Mucosa of stomach (tissue), 1 donor: Measurements from ENCODE around the gene FHIT.
"Not testable (repeated sequence)": the region's sequence is repeated elsewhere in the genome, so short reads cannot be mapped to it uniquely, and the experiment has no call there.

ENCODE experiments used
- H3K27me3 ChIP-seq: one replicate; pipeline ENCODE4 v1.7.0; 2013; ENCODE audit warnings: mild to moderate bottlenecking, low read length; ENCODE audit not compliant: control insufficient read depth, insufficient read depth
- H3K36me3 ChIP-seq: one replicate; pipeline ENCODE4 v1.7.0; 2013; ENCODE audit warnings: low read length; ENCODE audit not compliant: control insufficient read depth, insufficient read depth
- H3K4me1 ChIP-seq: one replicate; pipeline ENCODE4 v1.7.0; 2013; ENCODE audit warnings: mild to moderate bottlenecking, low read length; ENCODE audit not compliant: control insufficient read depth, insufficient read depth
- H3K4me3 ChIP-seq: one replicate; pipeline ENCODE4 v1.7.0; 2013; ENCODE audit warnings: low read length
- H3K9ac ChIP-seq: one replicate; pipeline ENCODE4 v1.7.0; 2013; ENCODE audit warnings: mild to moderate bottlenecking, low read length, moderate library complexity
- H3K9me3 ChIP-seq: one replicate; pipeline ENCODE4 v1.7.0; 2013; ENCODE audit warnings: mild to moderate bottlenecking, low read length, moderate library complexity; ENCODE audit not compliant: control insufficient read depth
- donor health status: Pancreatic carcinoma.

The FHIT gene

DNA sequence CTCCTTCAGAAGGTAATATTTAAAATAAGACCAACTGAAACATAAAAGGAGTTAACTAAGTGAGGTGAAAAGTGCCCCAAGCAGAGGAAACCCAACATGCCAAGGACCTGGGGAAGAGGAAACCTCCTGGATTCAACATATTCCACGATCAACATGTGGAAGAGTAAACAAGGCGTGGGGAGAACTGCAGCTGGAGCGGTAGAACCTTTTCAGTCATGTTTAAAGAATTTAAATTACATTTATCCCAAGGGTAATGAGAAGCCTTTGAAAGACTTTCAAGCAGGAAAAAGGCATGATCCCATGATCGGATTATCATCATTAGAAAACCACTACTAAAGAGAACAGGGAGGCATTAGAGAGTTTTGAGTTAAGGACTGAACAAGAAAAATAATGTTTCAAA is 330.7 kb downstream of the FHIT start:
- H3K27me3 ChIP-seq = no peaks in the 10 kb centered on the region
- no peak overlapping the region for H3K4me3 ChIP-seq
- no peaks in the 10 kb centered on the region for H3K36me3 ChIP-seq
- H3K9me3 ChIP-seq = no peaks in the 10 kb centered on the region
- no peaks in the 10 kb centered on the region for H3K4me1 ChIP-seq
- no peak overlapping the region for H3K9ac ChIP-seq

DNA sequence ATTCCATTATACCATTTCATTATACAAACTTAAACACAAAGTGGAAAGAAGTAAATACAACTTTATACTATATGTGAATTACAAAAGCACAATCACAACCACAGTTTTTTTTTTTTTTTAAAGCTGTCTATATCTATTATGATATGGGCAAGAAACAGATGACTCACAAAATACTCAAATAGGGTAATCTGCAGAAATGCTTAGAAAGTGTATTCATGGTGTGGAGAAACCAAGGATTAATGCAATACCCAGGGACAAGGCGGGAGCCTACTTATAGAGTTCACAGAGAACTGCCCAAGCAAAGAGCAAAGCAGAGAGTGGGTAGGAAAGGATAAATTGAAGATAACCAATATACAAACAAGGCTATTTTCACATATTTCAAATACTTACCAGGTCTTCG is 332.0 kb downstream of the FHIT start:
- Histone ChIP-seq H3K9ac (no peak overlapping the region), H3K9me3 (no peaks in the 10 kb centered on the region), H3K36me3 (no peaks in the 10 kb centered on the region), H3K4me3 (no peak overlapping the region), H3K4me1 (no peaks in the 10 kb centered on the region), H3K27me3 (no peaks in the 10 kb centered on the region)

DNA sequence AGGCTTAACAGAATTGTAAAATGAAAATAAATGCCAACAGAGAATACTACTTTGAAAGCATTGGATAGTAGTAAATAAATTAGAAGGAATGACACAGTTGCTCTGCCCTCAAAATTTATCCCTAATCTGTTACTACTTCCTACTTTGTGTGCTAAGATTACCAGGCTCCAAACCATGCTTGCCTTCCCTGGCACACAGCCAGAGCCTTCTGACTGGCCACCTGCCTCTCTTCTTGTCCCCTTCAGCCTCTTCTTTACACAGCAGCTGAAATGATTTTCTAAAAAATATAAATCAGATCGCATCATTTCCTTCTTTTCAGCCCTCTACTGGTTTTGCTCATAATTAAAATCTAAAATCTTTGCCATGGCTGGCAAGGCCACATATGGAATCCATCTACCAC is 334.1 kb downstream of the FHIT start:
- no peaks in the 10 kb centered on the region for H3K36me3 ChIP-seq
- no peaks in the 10 kb centered on the region for H3K9me3 ChIP-seq
- no peak overlapping the region for H3K9ac ChIP-seq
- no peak overlapping the region for H3K4me3 ChIP-seq
- H3K4me1 ChIP-seq = no peaks in the 10 kb centered on the region
- H3K27me3 ChIP-seq = no peaks in the 10 kb centered on the region

DNA sequence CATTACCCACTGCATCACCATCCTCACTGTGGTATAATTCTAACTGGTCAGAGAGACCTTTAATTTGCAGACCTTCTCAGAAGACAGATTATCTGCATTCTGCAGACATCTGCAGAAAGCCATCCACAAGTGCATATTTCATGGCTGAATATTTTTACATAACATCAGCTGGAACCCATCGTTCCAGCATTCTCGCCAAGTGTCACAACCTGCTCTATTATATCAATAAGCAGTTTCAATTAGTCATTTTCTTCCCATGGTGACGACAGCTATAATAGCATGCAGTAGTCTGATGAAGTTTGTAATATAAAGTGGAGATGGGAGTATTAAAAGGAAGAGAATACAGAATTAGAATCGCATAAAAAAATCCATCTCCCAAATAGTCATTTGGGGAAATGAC is 334.7 kb downstream of the FHIT start:
- H3K4me3 ChIP-seq = no peak overlapping the region
- no peaks in the 10 kb centered on the region for H3K4me1 ChIP-seq
- no peaks in the 10 kb centered on the region for H3K36me3 ChIP-seq
- H3K27me3 ChIP-seq = no peaks in the 10 kb centered on the region
- H3K9me3 ChIP-seq = no peaks in the 10 kb centered on the region
- no peak overlapping the region for H3K9ac ChIP-seq

DNA sequence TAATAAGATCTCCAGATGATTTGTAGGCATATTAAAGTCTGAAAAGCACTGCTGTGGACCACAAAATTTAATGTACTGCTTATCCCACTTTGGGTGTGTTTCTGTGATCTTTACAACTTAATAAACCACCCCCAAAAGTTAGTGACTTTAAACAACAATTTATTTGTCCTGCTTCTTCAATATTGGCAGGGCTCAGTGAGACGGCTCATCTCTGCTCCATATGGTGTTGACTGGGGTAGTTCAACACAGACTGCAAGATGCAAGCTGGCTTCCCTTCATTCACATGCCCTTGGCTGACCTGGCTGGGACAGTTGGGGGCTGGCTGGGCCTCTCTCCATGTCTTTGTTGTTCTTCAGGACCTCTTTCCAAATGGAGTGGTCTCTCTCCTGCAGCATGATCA is 337.8 kb downstream of the FHIT start:
- H3K9ac ChIP-seq = no peak overlapping the region
- no peak overlapping the region for H3K4me3 ChIP-seq
- no peaks in the 10 kb centered on the region for H3K4me1 ChIP-seq
- H3K9me3 ChIP-seq = no peaks in the 10 kb centered on the region
- no peaks in the 10 kb centered on the region for H3K36me3 ChIP-seq
- H3K27me3 ChIP-seq = no peaks in the 10 kb centered on the region

DNA sequence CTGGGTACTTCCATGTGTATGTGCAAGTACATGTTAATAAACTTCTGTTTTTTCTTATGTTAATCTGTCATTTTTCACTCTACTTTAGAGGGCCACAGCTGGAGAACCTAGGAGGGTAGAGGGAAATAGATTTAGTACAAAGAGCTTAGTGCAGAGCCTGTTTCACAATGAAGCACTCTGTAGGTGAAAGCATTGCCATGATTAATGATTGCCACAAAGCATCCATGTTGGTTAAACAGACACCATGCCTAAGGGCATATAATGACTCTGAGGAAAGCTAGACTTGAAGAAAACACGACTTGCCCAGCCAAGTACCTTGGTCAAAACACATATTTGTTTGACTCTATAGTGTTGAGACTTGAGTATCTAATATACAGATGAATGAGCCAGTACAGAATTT is 338.4 kb downstream of the FHIT start:
- H3K9me3 ChIP-seq = no peaks in the 10 kb centered on the region
- H3K4me1 ChIP-seq = no peaks in the 10 kb centered on the region
- H3K36me3 ChIP-seq = no peaks in the 10 kb centered on the region
- no peaks in the 10 kb centered on the region for H3K27me3 ChIP-seq
- H3K9ac ChIP-seq = no peak overlapping the region
- H3K4me3 ChIP-seq = no peak overlapping the region

DNA sequence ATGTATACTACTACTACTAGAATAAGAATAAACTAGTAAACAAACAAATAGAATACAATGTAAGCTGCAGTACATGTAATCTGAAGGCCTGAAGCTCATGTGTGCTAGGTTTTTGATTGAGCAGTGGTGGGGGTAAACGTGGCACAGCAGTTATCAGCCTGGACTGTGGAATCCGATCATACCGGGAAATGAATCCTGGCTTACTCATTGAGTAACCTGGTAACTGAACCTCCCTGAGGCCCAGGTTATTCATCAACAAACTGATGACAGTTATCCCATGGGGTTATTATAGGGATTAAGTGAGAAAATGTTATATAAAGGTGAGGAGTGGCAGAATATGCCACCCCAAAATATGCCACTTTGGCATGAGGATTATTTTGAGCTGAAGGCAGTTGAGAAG is 339.1 kb downstream of the FHIT start:
- no peaks in the 10 kb centered on the region for H3K36me3 ChIP-seq
- no peak overlapping the region for H3K4me3 ChIP-seq
- no peaks in the 10 kb centered on the region for H3K27me3 ChIP-seq
- no peak overlapping the region for H3K9ac ChIP-seq
- no peaks in the 10 kb centered on the region for H3K9me3 ChIP-seq
- H3K4me1 ChIP-seq = no peaks in the 10 kb centered on the region

DNA sequence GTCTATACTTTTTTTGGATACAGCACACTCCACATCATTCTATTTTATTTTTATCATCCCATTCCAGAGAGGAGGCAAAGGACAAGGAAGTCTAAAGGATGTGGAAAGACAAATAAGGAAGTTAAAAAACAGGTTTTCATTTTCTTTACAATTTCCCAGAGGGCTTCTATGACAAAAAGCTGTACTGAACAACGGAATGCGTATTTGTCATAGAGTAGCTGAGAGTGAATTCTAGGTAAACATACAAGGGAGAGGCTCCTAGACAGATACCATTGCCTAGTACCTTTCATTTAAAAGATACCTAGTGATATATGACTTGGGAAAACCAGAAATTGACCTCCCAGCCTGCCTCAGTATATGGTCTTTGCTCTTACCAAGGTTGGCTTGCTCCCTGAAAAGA is 341.7 kb downstream of the FHIT start:
- Histone ChIP-seq H3K4me1 (no peaks in the 10 kb centered on the region), H3K9me3 (no peaks in the 10 kb centered on the region), H3K9ac (no peak overlapping the region), H3K27me3 (no peaks in the 10 kb centered on the region), H3K4me3 (no peak overlapping the region), H3K36me3 (no peaks in the 10 kb centered on the region)

DNA sequence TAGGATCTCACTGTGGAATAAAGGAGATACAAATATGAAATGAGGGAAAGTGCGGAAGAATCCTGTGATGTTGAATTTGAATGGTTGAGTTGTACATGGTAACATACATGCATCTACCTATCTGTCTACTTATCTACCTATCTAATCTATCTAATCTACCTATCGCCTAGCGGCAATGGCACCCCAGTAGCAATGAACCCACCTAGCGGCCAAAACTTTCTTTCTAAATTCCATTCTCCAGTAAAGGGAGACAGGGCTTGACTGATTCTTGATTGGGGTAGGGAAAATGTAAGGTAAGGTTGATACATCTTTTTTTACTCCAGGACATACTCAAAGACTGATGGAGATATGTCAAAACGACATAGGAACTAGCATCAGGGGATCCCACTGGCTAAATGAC is 345.0 kb downstream of the FHIT start:
- H3K4me1 ChIP-seq = no peaks in the 10 kb centered on the region

DNA sequence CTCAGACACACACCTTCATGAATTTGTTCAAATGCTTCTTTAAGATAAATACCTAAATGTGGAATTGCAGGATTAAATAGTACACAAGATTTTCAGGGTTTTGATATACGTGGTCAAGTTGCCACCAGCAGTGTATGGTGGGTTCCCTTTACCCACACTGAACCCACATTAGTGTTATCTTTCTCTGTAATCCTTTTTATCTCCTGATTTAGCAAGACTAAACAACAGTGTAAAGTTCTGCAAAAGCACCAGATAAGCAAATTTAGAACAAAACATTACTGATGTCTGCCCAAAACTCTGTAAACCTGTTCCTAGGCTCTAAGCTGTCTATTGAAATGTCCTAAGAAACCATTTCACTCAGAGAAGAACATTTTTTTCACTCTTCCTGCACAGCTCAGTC is 352.9 kb downstream of the FHIT start:
- H3K4me3 ChIP-seq = no peak overlapping the region
- no peaks in the 10 kb centered on the region for H3K27me3 ChIP-seq
- no peaks in the 10 kb centered on the region for H3K9me3 ChIP-seq
- H3K4me1 ChIP-seq = no peaks in the 10 kb centered on the region
- H3K36me3 ChIP-seq = no peaks in the 10 kb centered on the region
- no peak overlapping the region for H3K9ac ChIP-seq

More for the DNA sequence above, 345.0 kb downstream of the FHIT start:
- Histone ChIP-seq H3K36me3 (no peaks in the 10 kb centered on the region), H3K27me3 (no peaks in the 10 kb centered on the region), H3K9ac (no peak overlapping the region), H3K4me3 (no peak overlapping the region), H3K9me3 (no peaks in the 10 kb centered on the region)

DNA sequence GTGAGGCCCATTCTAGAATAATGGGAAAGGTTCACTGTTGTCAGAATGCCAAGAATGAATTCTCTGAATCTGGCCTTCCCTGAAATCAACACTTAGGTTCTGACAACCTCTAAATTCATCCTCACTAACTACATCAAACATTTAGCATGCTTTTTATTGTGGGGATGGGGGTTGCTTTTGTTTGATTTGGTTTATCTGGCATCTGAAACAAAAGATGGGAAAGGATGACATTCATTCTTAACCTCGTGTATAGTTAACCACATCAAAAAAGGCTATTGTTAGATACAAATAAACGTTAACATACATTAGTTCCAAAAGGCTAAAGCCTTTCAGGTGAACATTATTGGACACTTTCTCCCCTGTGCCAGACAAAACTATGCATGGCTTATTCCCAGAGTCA is 357.3 kb downstream of the FHIT start:
- Histone ChIP-seq H3K36me3 (no peaks in the 10 kb centered on the region), H3K27me3 (no peaks in the 10 kb centered on the region), H3K4me1 (no peaks in the 10 kb centered on the region), H3K9me3 (no peaks in the 10 kb centered on the region), H3K9ac (no peak overlapping the region), H3K4me3 (no peak overlapping the region)

DNA sequence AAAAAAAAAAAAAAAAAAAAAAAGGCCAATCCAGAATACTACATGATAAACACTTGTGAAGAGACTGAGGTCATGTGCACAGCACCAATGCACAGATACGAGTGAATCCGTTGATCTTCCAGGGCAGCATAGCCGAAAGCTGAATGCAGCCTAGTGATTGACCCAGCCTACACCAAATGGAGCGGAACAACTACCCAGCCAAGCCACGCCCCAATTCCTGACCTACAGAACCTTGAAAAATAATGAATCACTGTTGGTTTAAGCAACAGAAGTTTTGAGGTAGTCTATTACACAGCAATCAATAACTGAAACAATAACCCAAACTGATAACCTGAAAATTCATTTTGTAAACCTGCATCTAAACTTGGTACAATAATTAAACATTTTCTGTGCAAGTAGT is 361.0 kb downstream of the FHIT start:
- H3K4me1 ChIP-seq = no peaks in the 10 kb centered on the region
- H3K36me3 ChIP-seq = no peaks in the 10 kb centered on the region
- H3K9ac ChIP-seq = no peak overlapping the region
- no peak overlapping the region for H3K4me3 ChIP-seq
- H3K27me3 ChIP-seq = no peaks in the 10 kb centered on the region
- no peaks in the 10 kb centered on the region for H3K9me3 ChIP-seq

DNA sequence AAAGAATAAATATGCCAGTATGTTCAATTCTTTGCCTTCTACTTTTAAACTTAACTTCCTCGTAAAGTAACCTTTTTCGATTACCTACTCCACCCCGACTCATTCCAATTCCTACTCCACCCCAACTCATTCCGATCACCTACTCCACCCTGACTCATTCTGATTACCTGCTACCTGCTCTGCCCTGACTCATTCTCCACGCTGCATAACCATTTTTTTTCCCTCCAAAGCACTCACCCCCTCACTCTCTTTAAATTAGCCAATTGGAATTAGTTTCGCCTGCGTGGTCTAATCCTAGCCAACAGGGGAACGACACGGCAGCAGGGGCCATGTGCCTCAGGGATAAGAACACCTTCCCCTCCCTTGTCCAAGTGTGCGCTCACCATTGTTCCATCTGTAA is 362.3 kb downstream of the FHIT start:
- H3K36me3 ChIP-seq, H3K4me3 ChIP-seq, H3K27me3 ChIP-seq, H3K4me1 ChIP-seq, H3K9me3 ChIP-seq, H3K9ac ChIP-seq: not testable (repeated sequence)
